GM18858 (cell line): ENCODE results near the gene FCGBP.
"Not testable (repeated sequence)": the region's sequence is repeated elsewhere in the genome, so short reads cannot be mapped to it uniquely, and the experiment has no call there.

Experiments
- ATAC-seq: cut with Tn5 transposase; IDR thresholded peaks from one replicate; pipeline ENCODE4 v1.9.1; 2021; ENCODE audit not compliant: unreplicated experiment

The FCGBP gene

DNA sequence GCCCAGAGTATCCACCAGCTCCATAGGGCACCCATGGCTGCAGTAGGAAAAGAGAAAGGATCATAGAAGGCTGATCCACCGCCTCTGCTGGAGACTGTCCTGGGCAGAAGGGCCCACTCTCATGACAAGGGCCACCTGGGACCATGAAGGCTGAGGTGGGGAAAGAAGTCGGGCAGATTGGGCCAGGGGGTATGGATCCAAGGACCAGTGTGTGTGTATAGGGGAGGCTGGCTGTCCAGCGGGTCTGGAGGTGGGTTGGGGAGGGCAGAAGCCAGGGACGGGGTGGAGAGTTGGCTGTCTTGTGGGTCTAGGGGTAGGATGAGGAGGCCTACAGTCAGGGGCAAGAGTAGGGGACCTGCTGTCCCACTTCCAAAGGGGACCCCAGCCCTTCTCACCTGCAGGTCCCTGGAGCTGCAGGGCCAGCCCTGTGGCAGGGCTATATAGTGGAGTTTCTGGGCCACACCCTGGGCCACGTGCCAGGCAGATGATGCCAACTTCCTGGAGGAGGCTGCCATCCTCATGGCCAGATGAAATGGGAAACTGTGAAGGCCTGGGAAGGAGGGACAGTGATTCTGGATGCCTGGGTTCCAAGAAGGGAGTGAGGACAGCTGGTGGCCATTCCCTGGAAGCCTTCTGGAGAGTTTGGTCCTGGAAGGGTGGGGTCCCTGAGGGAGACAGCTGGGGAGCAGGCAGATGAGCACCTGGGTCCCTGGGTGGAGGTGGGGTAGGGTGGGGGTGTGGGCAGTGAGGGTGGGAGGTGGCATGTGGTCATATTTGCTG, at the start of gene FCGBP:
Gene FCGBP, minus strand, starts transcription at position 51 of the 780 bp plus-strand sequence.
- no peak for ATAC-seq

DNA sequence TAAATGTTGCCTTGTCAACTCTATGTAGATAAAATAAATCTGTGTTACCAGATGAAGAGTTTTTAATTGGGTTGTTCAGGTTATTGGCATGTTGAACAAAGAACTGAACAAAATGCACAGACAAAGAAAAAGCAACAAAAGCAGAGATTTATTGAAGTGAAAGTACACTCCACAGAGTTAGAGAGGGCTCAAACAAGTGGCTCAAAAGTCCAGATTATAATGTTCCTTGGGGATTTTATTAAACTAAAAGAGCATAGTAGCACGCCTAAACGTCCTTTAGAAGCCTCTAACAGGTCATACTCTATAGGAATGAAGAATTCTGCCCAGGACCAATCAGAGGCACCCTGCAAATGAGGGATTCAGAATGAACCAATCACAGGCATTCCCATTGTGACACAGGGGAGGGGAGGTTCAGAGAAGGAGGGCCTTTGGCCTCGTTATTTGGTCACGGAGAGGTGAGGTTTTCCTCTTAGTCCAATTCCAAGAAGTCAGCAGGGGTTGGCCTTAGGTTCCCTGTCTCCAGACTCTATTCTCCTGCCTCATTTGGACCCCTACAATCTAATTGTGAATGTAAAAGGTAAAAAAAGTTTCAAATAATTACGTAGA, 49.4 kb upstream of the FCGBP start:
- no peak for ATAC-seq

DNA sequence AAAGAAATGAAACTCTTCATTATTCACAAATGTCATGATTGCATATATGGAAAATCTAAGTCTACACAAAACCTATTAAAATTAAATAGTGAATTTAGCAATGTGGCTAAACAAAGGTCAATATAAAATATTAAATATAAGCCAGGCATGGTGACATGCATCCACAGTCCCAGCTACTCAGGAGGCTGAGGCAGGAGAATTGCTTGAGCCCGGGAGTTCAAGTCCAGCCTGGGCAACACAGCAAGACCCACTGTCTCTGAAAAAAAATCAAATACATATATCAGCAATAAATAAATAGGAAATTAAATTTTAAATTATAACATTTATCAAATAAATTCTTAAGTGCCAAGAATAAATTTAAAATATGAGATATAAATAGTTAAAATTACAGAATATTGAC, 48.4 kb upstream of the FCGBP start:
- ATAC-seq, result no peak

DNA sequence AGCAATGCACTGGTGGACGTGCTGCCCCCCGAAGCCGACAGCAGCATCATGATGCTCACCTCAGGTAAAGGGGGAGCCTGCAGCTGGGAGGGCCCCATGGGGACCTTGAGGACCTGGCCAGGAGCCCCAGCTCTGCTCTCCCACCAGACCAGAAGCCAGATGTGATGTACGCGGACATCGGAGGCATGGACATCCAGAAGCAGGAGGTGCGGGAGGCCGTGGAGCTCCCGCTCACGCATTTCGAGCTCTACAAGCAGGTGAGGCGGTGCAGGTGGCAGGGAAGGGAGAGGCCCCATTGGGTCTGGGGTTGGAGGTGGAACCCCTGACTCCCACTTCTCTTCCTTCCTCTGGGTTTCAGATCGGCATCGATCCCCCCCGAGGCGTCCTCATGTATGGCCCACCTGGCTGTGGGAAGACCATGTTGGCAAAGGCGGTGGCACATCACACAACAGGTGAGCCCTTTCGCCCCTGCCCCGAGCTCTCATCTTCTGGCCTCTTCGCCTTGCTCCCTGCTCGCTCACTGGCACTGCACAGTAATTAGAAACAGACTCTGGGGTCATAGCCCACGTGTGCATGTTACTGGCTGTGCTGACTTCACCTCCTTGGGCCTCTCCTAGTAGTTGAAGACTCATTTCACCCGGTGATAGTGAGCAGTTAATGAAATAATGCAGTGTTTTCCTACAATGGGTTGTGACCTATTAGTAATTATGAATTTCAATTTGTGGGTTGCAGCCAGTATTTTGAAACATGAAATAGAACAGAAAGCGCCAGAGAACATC, 40.1 kb upstream of the FCGBP start:
- ATAC-seq, result no peak

DNA sequence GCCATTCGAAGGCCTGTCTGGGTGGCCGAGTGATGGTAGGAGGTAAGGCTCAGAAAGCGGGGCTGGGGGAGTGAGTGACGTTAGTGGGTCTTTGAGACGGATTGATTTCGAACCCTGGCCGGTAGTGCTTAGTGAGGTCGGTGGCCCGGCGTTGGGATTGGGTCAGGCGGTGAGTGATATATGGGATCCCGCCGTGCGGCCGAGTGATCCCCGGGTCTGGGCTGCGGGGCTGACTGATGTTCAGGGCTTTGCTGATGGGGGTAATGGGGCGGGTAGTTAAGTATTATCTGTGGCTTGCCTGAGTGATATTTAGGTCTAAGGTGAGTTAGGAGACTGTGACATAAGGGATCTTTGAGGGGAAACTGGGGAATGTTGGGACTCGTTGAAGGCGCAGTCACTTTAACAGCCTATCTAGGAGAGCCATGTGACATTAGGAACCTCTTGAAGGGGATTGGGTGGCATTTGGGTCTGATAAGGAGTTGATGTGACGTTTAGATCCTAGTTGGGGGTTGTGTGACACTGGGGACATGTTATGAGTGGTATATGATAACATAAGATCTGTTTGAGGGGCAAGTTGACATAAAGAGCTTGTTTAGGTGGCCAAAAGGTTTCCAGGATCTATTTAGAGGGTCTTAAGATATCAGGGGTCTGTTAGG, 37.1 kb upstream of the FCGBP start:
- ATAC-seq, result no peak

DNA sequence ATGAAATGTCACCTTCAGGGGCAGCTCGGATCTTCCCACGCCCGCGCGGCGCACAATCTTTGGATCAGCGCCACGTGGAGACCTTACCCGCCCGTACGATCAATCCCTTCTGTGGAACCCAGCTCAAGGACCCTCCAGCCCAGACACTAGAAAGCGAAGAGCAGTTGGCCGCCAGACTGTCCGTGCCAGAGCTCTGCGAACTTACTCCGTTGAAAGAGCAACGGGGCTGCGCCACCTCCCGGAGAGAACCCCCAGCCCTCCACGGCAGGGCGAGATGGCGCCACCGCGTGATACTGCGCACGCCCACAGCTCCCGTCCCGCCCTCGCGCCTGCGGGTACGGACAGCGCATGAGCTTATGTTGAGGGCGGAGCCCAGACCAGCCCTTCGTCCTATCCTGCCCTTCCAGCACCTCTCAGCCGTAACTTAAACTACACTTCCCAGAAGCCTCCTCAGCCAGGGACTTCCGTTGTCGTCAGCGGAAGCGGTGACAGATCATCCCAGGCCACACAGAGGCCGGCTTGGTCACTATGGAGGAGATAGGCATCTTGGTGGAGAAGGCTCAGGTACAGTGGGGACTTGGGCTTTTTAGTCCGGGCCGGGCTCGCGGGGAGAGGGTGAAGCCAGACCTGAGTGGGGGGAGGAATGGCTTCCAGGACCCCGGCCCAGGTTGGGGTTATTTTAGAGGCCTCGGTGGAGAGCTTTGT, 36.4 kb upstream of the FCGBP start, which contains the start of gene PSMC4:
Gene PSMC4, plus strand, starts transcription at position 491 of the 705 bp plus-strand sequence. Its CDS starts 38 bp downstream, at position 529.
- peak; percentile 89 for ATAC-seq

DNA sequence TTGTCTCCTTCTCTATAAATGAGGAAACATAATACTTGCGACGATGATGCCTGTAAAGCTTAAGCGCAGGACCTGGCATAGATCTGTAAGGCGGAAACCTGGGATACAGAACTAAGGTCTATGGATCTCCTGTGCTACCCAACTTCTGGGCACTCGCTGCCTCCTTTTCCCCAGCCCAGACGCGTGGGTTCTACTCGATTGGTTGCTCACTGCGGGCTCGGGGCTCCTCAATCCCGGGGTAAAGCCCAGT, 35.9 kb upstream of the FCGBP start:
- no peak for ATAC-seq

DNA sequence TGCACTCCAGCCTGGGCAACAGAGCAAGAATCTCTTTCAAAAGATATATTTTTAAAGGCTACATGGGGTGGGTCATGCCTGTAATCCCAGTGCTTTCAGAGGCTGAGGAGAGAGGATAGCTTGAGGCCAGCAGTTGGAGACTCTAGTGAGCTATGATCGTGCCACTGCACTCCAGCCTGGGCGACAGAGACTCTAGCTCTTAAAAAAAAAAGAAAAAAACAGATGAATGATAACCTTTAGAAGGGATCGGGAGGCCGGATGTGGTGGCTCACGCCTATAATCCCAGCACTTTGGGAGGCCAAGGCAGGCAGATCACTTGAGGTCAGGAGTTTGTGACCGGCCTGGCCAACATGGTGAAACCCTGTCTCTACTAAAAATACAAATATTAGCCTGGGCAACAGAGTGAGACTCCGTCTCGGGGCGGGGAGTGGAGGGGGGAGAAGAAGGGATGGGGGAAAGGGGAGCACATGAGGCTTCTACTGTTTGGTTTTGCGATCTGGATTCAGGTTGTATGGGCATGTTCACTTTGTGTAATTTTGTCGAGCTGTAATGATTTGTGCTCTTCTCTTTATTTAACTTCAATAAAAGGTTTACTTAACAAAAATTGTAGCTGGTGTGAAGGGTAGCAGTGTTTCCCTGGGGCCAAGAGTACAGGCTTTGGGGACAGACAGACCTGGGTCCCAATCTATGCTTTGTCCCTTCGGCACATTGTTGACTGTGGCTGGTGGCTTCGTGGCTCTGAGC, 35.4 kb upstream of the FCGBP start:
- ATAC-seq, result no peak

DNA sequence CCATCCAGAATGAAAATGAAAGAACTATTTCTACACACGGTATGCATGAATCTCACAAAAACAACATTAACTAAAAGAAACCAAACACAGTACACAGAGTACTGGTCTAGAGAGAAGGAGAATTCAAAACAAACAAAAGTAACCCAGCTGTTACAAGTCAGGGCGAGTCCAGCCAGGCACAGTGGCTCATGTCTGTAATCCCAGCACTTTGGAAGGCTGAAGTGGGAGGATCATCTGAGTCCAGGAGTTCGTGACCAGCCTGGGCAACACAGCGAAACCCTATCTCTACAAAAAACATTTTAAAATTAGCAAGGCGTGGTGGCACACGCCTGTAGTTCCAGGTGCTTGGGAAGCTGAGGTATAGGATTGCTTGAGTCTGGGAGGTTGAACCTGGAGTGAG, 34.8 kb upstream of the FCGBP start:
- ATAC-seq, result no peak

DNA sequence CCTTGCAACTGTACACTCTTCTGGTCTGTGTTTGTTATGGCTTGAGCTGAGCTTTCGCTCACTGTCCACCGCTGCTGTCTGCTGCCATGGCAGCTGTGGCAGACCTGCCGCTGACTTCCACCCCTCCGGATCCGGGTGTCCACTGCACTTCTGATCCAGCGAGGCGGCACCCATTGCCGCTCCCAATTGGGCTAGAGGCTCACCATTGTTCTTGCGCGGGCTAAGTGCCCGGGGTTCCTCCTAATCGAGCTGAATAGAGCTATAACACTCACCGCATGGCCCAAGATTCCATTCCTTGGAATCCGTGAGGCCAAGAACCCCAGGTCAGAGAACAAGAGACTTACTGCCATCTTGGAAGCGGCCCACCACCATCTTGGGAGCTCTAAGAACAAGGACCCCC, 34.4 kb upstream of the FCGBP start:
- ATAC-seq, result no peak

DNA sequence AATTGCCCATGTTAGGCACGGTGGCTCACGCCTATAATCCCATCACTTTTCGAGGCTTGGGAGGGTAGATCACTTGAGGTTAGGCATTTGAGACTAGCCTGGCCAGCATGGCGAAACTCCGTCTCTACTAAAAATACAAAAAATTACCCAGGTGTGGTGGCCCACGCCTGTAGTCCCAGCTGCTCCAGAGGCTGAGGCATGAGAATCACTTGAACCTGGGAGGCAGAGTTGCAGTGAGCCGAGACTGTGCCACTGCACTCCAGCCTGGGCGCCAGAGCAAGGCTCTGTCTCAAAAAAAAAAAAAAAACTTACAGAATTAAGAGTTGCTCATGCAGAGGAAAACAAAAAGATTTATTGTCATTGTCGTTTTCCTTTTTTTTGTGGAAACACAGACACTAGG, 33.1 kb upstream of the FCGBP start:
- no peak for ATAC-seq

DNA sequence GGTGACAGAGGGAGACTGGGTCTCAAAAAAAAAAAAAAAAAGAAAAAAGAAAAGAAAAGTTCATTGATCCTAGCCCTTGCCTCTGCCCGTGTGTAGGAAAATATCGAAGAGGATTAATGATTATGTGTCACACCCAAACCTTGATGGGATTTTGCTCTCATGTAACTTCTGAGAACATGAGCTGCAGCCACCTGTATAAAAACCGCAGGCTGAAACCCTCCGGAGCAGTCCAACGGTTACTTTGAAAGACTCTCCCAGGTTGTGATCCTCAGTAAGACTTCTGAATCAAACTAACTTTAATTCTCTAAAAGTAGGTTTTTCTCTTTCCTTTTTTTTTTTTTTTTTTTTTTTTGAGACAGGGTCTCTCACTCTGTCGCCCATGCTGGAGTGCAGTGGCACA, 32.2 kb upstream of the FCGBP start:
- no peak for ATAC-seq

DNA sequence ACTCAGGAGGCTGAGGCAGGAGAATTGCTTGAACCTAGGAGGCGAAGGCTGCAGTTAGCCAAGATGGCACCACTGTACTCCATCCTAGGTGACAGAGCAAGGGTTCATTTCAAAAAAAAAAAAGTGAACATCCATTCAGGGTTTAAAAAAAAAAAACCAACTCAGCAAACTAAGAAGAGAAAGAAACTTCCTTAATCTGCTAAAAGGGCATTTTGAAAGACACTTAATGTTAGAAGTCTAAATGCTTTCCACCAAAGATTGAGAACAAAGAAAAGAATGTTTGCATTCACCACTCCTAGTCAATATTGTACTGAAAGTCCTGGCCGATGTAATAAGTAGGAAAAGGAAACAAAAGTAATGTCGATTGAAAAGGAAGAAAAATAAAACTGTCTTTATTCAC, 29.5 kb upstream of the FCGBP start:
- no peak for ATAC-seq

DNA sequence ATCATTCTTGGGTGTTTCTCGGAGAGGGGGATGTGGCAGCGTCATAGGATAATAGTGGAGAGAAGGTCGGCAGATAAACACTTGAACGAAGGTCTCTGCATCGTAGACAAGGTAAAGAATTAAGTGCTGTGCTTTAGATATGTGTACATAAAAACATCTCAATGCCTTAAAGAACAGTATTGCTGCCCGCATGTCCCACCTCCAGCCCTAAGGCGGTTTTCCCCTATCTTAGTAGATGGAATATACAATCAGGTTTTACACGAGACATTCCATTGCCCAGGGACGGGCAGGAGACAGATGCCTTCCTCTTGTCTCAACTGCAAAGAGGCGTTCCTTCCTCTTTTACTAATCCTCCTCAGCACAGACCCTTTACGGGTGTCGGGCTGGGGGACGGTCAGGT, 25.0 kb upstream of the FCGBP start:
- ATAC-seq, result not testable (repeated sequence)

DNA sequence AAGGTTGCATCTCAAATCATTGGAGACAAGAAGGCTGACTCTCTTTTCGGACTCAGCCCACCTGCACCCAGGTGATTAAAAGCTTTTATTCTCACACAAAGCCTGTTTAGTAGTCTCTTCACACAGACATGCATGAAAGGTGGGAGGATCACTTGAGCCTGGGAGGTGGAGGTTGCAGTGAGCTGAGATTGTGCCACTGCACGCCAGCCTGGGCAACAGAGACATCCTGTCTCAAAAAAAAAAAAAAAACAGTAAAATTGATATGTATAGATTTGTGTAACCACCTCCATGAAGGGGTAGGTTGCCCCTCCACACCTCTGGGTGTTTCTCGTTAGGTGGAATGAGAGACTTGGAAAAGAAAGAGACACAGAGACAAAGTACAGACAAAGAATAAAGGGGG, 24.5 kb upstream of the FCGBP start:
- not testable (repeated sequence) for ATAC-seq

DNA sequence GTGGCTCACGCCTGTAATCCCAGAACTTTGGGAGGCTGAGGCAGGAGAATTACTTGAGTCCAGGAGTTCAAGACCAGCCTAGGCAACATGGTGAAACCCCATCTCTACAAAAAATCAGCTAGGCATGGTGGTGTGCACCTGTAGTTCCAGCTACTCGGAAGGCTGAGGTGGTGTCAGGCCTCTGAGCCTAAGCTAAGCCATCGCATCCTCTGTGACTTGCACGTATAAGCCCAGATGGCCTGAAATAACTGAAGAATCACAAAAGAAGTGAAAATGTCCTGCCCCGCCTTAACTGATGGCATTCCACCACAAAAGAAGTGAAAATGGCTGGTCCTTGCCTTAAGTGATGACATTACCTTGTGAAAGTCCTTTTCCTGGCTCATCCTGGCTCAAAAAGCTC, 23.5 kb upstream of the FCGBP start:
- ATAC-seq, result not testable (repeated sequence)

DNA sequence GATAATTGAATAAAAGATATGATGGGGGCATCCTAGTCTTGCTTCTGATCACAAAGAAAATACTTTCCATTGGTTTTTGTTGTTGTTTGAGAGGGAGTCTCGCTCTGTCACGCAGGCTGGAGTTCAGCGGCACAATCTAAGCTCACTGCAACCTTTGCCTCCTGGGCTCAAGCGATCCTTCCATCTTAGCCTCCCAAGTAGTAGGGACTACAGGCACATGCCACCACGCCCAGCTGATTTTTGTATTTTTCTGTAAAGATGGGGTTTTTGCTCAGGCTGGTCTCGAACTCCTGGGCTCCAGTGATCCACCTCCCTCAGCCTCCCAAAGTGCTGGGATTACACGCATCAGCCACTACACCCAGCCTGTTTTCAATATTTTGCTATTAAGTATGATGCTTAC, 19.5 kb upstream of the FCGBP start:
- ATAC-seq, result no peak

DNA sequence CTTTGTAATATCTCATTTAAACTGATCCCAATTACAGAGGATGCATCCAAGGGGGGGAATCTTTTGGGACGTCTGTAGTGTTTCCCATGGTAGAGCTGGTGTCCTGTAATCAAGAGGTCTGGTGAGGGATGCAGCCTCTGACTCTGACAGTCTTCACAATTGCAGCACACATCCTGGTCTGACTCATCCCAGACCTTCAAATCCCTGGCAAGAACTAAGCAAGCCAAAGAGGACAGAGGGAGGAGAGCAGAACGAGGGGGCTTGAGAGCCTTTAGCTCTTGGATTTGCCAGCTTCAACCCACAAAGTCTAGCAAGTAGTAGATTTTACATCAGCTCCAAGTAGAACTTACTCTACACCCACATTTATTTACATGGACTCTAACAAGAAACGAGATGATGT, 17.3 kb upstream of the FCGBP start:
- ATAC-seq, result no peak

DNA sequence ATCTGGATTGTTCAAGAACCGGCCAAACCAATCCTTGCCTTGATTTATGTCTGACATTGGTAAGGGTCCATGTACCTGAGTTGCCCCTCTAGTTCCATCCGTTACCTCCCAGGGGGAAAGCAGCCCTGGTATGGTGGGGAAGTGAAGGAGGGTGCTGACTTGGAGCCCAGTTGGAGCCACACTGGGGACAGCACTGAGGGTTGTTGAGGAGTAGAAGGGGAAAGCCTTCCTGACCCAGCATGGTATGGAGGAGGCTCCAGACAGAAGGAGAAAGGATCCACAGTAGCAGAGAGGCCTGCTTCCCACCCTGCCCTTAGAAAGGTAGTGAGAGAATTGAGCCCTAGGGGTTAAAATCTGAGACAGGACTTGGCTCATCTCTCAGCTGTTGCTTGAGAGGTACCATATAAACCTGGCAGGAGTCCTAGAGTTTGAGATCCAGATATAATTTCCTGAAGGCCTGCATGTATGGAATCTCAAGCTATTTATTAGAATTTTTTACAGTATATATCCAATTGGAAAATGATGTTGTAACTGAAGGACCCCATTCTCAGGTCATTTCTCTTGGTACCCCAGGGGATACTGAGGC, 16.7 kb upstream of the FCGBP start:
- ATAC-seq, result no peak
